Measurements from ENCODE around the gene TCF7L2. TPM values are rescaled to one million over a fixed set of nuclear protein-coding genes. Genes with fewer than 3 reads are reported as not detected.

The TCF7L2 gene
- polyA plus RNA-seq, 1 donor from 2014 or later, result 1.7 TPM

DNA sequence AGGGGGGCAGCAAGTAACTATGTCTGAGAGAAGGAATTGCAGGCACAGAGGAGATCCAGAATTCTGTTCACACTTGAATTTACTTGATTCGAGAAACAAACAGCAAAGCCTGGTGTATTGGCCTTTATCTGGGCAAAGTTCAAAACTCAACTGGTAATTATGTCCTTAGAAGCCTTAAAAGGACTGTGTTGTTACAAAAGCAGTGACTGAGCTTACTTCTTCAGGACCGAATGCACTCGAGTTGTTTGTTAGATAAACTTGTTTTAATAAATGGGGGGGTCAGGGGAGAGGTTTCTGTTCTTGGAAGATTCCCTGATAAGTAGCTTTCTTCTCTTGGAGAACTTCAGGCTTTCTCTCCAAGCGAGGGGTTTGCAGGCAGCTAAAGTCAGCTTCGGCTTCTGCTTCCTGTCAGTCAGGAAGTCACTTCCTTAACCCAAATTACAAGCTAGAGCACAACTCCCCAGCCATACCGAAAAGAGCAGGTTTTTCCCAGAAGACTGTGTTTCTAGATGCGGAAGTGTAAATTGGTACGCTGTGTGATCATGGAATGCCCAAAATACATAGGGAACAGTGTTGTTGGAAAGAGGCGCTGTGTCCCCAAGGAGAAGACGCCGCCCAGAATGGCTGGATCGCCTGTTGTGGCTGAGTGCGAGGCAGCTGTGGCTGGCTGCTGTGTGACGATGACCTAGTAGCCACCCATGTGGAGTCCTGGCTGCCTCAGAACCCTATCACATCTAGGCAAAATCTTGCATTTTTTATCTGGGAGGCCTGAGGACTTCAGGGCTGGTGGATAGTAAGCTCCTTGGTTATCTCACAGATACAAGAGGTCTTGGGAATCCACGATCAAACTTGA, 110.4 kb downstream of the TCF7L2 start:
- Histone ChIP-seq H3K36me3 (ENCODE audit: insufficient read depth, low read length) (no peaks in the 10 kb centered on the region), H3K4me3 (ENCODE audit: low read length) (no peak overlapping the region), H2AFZ (ENCODE audit: low read depth, low read length) (no peak overlapping the region), H4K20me1 (ENCODE audit: insufficient read depth) (no peaks in the 10 kb centered on the region), H3K9ac (ENCODE audit: low read length) (no peak overlapping the region), H3F3A (ENCODE audit: insufficient read depth, low read length, poor library complexity, severe bottlenecking) (peaks cover 8% of the 10 kb centered on the region), H3K9me2 (ENCODE audit: insufficient read depth, low read length) (no peaks in the 10 kb centered on the region), H3K27me3 (ENCODE audit: insufficient read depth, low read depth, low read length) (no peaks in the 10 kb centered on the region), H3K79me2 (replicated peaks; ENCODE audit: insufficient read depth, low read length) (peaks cover 27% of the 10 kb centered on the region), H3K27ac (ENCODE audit: low read length) (no peak overlapping the region), H3K4me2 (ENCODE audit: low read length) (no peak overlapping the region), H3K9me3 (ENCODE audit: low read length) (no peaks in the 10 kb centered on the region)
- no peak for TF ChIP-seq EZH2 (IDR thresholded peaks at IDR 0.05; ENCODE audit: borderline replicate concordance, insufficient read depth, low read length, poor library complexity, severe bottlenecking)
- TF ChIP-seq, protein P1, sequence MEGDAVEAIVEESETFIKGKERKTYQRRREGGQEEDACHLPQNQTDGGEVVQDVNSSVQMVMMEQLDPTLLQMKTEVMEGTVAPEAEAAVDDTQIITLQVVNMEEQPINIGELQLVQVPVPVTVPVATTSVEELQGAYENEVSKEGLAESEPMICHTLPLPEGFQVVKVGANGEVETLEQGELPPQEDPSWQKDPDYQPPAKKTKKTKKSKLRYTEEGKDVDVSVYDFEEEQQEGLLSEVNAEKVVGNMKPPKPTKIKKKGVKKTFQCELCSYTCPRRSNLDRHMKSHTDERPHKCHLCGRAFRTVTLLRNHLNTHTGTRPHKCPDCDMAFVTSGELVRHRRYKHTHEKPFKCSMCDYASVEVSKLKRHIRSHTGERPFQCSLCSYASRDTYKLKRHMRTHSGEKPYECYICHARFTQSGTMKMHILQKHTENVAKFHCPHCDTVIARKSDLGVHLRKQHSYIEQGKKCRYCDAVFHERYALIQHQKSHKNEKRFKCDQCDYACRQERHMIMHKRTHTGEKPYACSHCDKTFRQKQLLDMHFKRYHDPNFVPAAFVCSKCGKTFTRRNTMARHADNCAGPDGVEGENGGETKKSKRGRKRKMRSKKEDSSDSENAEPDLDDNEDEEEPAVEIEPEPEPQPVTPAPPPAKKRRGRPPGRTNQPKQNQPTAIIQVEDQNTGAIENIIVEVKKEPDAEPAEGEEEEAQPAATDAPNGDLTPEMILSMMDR (IDR thresholded peaks at IDR 0.05; ENCODE audit: poor library complexity, severe bottlenecking), result no peak
- TF ChIP-seq, protein P2, sequence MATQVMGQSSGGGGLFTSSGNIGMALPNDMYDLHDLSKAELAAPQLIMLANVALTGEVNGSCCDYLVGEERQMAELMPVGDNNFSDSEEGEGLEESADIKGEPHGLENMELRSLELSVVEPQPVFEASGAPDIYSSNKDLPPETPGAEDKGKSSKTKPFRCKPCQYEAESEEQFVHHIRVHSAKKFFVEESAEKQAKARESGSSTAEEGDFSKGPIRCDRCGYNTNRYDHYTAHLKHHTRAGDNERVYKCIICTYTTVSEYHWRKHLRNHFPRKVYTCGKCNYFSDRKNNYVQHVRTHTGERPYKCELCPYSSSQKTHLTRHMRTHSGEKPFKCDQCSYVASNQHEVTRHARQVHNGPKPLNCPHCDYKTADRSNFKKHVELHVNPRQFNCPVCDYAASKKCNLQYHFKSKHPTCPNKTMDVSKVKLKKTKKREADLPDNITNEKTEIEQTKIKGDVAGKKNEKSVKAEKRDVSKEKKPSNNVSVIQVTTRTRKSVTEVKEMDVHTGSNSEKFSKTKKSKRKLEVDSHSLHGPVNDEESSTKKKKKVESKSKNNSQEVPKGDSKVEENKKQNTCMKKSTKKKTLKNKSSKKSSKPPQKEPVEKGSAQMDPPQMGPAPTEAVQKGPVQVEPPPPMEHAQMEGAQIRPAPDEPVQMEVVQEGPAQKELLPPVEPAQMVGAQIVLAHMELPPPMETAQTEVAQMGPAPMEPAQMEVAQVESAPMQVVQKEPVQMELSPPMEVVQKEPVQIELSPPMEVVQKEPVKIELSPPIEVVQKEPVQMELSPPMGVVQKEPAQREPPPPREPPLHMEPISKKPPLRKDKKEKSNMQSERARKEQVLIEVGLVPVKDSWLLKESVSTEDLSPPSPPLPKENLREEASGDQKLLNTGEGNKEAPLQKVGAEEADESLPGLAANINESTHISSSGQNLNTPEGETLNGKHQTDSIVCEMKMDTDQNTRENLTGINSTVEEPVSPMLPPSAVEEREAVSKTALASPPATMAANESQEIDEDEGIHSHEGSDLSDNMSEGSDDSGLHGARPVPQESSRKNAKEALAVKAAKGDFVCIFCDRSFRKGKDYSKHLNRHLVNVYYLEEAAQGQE (IDR thresholded peaks at IDR 0.05; ENCODE audit: borderline replicate concordance), result no peak
- no peak for TF ChIP-seq SMC3 (conservative IDR thresholded peaks at IDR 0.05; ENCODE audit: poor library complexity)
- no peak for TF ChIP-seq MXI1 (conservative IDR thresholded peaks at IDR 0.05; ENCODE audit: poor library complexity, severe bottlenecking)
- no peak for TF ChIP-seq POLR2AphosphoS5 (IDR thresholded peaks at IDR 0.05)
- TF ChIP-seq RAD21 (conservative IDR thresholded peaks at IDR 0.05), result no peak
- no peak for TF ChIP-seq TAF1 (IDR thresholded peaks at IDR 0.05; ENCODE audit: low read depth)
- TF ChIP-seq EP300 (conservative IDR thresholded peaks at IDR 0.05; ENCODE audit: poor library complexity, severe bottlenecking), result no peak

DNA sequence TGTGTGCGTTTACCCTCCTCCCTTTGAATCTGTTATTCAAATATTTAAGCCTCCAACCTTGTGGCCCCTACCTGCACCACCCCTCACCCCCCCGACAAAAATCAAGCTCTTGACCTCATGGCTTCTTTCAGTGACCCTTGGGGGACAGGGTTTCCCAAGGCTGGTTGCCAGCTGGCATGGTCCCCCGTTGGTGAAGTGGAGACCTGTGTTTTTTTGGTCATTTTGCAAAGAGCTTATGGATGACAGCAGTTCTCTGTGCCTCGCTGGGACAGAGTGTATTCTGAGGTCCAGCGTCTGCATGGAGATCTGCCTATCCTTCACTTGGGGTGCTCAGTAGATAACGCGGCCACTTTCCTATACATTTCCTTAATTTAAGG, 111.0 kb downstream of the TCF7L2 start:
- Histone ChIP-seq H4K20me1 (ENCODE audit: insufficient read depth) (no peaks in the 10 kb centered on the region), H3K4me2 (ENCODE audit: low read length) (no peak overlapping the region), H3K36me3 (ENCODE audit: insufficient read depth, low read length) (no peaks in the 10 kb centered on the region), H3K9ac (ENCODE audit: low read length) (no peak overlapping the region), H3K27me3 (ENCODE audit: insufficient read depth, low read depth, low read length) (no peaks in the 10 kb centered on the region), H3F3A (ENCODE audit: insufficient read depth, low read length, poor library complexity, severe bottlenecking) (peaks cover 8% of the 10 kb centered on the region), H3K79me2 (replicated peaks; ENCODE audit: insufficient read depth, low read length) (peaks cover 22% of the 10 kb centered on the region), H3K27ac (ENCODE audit: low read length) (no peak overlapping the region), H3K9me2 (ENCODE audit: insufficient read depth, low read length) (no peaks in the 10 kb centered on the region), H3K9me3 (ENCODE audit: low read length) (no peaks in the 10 kb centered on the region), H2AFZ (ENCODE audit: low read depth, low read length) (no peak overlapping the region), H3K4me3 (ENCODE audit: low read length) (no peak overlapping the region)
- TF ChIP-seq EP300 (conservative IDR thresholded peaks at IDR 0.05; ENCODE audit: poor library complexity, severe bottlenecking), result no peak
- no peak for TF ChIP-seq SMC3 (conservative IDR thresholded peaks at IDR 0.05; ENCODE audit: poor library complexity)
- TF ChIP-seq POLR2AphosphoS5 (IDR thresholded peaks at IDR 0.05), result no peak
- no peak for TF ChIP-seq TAF1 (IDR thresholded peaks at IDR 0.05; ENCODE audit: low read depth)
- TF ChIP-seq, protein P2 (IDR thresholded peaks at IDR 0.05; ENCODE audit: borderline replicate concordance), result no peak
- TF ChIP-seq EZH2 (IDR thresholded peaks at IDR 0.05; ENCODE audit: borderline replicate concordance, insufficient read depth, low read length, poor library complexity, severe bottlenecking), result no peak
- TF ChIP-seq MXI1 (conservative IDR thresholded peaks at IDR 0.05; ENCODE audit: poor library complexity, severe bottlenecking), result no peak
- TF ChIP-seq, protein P1 (IDR thresholded peaks at IDR 0.05; ENCODE audit: poor library complexity, severe bottlenecking), result no peak
- no peak for TF ChIP-seq RAD21 (conservative IDR thresholded peaks at IDR 0.05)
